Posterior cingulate gyrus (tissue), 11 donors: ENCODE measurements around the gene MED14.

Experiments used
- DNase-seq, 10 donors: peaks; one replicate each; pipeline versions ENCODE4 v3.0.0 to v3.0.0-alpha.2; 2020 to 2021; ENCODE audit warnings: mixed read lengths in 3 of 10
- intact Hi-C: fragments of 100-400 bp; cut with DNase I; formaldehyde crosslinking; loops from one replicate; pipeline ENCODE4 v1.15.1; 2023

MED14 gene

DNA sequence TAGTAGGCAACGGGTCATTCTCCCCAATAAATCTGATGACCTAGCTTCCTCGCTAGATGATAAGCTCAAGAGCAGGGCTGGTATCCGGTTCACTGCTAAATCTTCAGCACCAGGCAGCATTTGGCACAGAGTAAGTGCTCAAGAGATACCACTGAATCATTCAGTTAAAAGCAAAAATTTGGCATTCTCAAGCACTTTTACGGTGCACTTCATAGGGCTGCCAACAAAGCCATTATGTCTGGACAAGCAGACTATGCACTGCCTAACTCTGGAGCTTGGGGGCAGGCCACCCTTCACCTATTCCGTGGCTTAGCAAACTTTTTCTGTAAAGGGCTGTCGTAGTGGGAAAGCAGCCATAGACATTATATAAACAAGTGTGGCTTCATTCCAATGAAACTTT lies 64.2 kb downstream of the MED14 start:
- intact Hi-C loops: no loop called here

DNA sequence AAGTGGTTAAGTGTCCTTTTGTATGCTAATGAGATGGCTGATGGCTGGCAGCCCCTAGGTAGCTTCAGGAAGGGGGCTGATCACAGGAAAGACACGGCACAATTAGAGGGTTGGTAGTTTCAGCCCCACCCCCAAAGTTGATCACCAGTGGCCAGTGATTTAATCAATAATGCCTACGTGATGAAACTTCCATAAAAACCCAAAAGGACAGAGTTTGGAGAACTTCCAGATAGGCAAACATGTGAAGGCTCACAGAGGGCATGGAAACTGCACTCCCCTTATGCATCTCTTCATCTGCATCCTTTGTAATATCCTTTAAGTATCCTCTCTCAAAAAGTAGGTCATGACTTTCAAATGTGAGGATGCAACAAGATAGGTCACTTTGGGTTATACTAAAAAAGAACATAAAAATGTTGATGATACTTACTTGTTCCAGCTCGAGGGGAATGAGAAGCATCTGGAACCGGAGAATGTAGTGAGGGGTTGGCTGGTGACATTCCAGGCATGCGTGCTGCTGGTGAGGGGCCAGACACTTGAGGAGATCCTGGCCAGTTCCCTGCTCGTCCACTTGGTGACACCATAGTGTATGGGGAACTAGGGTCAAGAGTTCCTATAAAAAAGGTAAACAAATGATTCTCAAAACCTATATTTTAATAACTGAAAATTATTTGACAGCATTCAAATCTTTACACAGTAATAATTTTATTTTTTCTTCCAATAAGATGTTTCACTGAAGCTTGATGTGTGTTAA lies 71.3 kb downstream of the MED14 start:
- peak in 1 of 10 donors; percentile 29 for DNase-seq

More for the DNA sequence above, 64.2 kb downstream of the MED14 start:
- DNase-seq: no peak

DNA sequence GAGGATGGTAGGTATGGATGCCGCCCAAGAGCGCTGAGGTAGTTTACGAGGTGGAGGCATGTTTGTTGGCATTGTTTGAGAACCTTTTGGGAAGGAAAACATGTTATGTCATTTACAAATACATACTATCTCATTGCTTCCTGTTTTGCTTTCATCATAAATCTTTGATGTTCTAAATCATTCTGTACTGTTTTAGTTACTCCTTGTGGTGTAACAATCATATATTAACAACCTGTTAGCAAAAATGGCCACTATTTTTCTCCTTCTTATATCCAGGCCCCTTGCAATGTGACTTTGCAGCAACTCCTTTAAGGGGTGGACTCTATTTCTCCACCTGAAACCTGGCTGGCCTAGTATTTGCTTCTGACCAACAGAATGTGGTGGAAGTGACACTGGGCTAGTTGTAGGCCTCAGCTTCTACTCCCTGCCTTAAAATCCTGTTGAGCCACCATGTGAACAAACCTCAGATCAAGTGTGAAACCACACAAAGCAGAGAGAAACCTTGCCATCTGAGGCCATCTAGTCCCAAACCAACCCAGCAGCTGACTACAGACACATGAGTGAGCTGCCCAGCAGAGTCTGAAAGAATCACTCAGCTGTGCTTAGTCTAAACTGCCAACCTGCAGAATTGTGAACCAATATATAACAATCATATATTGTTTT lies 72.1 kb downstream of the MED14 start:
- no peak for DNase-seq
- intact Hi-C loops: loop anchor here (5.0 kb wide), 1 partner anchor 74 kb away; the partner anchor contains the start of gene MED14

More for the DNA sequence above, 71.3 kb downstream of the MED14 start:
- intact Hi-C loops: loop anchor here (5.0 kb wide), 1 partner anchor 73 kb away; the partner anchor contains the start of gene MED14

DNA sequence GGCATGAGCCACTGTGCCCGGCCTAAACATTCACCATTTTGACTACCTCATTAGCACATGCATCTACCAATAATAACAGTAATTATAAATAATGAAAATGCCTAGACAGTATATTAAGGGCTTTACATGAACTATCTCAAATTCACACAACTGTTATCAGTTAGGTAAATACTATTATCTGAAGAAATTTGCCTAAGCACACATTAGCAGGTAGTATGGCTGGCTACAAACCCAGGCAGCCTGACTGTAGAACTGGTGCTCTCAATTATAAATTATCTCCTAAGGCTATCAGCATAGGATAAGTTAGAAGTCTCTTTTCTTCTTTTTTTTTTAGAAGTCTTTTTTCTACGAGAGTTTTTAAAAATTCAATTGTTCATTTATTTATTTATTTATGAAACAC lies 73.9 kb downstream of the MED14 start:
- no peak for DNase-seq
- intact Hi-C loops: loop anchor here (5.0 kb wide), 1 partner anchor 76 kb away; the partner anchor contains the start of gene MED14

DNA sequence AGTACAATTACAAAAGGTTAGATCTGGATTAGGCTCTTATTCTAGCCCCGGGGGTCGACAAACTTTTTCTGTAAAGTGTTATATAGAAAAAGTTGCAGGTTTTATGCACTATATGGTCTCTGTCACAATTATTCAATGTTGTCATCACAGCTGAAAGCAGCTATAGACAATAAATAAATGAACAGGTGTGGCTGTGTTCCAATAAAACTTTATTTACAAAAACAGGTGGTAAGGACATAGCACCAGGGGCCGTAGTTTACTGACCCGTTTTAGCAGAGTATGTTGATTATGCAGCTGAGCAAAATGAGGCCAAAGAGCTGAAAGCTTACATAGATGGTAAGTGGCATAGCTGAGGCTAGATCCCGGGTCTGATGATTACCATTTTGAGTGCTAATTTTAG lies 75.0 kb downstream of the MED14 start:
- intact Hi-C loops: loop anchor here (5.0 kb wide), 1 partner anchor 77 kb away; the partner anchor contains the start of gene MED14
- no peak for DNase-seq

DNA sequence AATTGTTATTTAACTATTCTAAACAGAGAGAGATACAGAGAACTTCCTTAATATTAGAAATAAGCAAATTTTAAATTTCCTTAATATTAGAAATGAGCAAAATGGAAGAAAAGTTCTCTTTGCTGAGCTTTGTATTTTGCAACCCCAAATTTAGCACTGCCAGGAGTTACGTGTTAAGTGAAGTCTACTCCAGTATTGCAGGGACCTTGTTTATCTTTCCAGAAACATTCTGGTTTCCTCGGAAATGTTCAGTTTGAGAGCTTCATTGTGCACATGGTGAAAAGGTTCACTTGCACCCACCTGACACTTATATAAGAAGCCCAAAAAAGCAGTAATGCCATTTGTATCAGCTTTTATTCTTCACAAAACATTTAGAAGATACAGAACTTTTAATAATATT lies 81.8 kb downstream of the MED14 start:
- intact Hi-C loops: loop anchor here (2.0 to 5.0 kb wide), 2 partner anchors 464 to 599 kb away; no protein-coding TSS in a partner anchor
- DNase-seq: no peak

DNA sequence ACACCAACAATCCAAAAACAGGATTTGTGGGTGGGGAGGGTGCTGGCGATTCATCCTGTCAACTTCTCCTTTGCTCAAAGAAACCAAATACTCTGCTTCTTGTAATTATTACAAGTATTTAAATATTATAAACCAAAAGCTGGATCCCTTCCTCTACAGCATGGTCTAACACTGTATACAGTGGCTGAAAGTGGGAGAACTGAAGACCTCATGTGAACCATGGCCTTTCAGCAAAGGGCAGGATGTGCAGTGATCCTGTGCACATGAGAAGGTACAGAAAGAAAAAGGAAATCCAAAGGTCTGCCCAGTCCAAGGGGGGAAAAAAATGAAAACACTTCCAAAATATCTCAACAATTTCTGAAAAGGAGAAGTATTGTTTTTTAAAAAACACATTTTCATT lies 82.7 kb downstream of the MED14 start:
- no peak for DNase-seq
- intact Hi-C loops: loop anchor here (2.0 to 5.0 kb wide), 2 partner anchors 465 to 600 kb away; no protein-coding TSS in a partner anchor

DNA sequence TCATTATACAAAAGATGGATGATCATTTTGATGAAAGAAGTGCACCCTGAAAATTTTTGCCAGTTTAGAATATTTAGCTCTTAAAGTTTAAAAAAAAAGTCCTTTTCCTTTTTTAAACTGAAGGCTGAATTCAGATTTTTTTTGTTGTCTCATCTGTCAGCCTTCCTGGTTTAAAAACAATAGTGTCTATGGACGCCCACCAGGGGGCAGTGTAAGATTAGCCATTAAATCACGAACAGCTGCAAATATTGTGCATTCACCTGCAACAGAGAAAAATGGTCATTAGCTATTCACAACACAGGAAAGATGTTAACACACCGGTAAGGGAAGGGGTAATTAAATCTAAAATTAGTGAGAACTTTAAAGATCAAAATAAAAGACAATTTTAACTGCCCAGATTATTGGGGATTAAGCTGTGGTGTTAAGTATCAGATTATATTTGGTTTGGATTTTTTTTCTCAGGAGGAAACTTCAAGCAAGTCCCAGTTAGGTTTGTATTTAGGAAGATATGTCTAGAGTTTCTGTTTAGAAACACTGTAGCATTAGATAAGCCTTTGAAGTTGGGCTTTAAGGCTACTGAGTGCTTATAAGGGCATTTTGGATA lies 83.6 kb downstream of the MED14 start:
- DNase-seq: peak in 8 of 10 donors; percentile 26 to 89 (median 58)
- intact Hi-C loops: loop anchor here (2.0 to 5.0 kb wide), 3 partner anchors 143 to 601 kb away; no protein-coding TSS in a partner anchor

DNA sequence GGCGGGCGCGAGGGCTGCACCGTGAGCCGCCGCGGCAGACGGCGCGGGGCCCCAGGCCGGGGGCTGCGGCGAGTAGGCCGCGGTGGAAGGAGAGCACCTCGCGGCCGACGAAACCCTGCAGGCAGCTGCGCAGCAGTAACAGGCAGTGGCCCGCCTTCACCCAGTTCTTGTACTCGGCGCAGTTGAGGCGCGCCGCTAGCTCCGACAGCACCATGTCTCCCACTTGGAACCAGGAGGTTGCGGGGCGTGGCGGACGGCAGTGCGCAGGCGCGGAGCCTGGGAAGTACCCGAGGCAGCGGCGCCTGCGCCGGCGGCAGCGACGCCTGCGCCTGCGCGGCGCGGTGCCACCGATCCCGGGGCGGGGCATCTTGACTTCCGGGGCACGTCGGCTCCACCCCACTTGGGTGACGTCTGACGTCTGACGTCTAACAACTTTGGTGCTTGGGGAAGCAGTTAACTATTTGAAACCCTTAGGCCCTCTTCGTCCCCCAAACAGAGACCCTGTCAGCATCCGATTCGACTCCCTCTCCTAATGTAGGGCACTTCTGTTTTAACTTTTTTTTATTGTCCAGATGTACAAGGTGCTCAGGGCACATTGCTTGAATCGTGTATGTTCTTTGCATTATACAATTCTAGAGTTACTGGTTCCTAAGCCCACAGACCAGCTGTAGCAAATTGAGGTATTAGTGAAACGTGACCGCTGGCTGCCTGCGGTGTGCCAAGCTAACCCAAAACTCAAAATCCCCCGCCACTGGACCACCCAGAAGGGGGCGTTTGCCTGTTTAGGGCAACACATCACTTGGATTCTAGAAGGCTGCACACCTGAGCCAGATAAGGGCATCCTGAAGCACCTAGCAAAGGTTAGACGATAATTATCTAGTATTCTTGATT lies 87.8 kb downstream of the MED14 start, which contains the start of gene CXorf38:
CXorf38 (minus strand) TSS at position 255 of the 891 bp plus-strand sequence; CDS start at position 214, 41 bp downstream.
- intact Hi-C loops: loop anchor here (10.0 kb wide), 2 partner anchors 103 to 437 kb away; partner anchors contain the start of gene USP9X
- DNase-seq: peak; percentile 76 to 98 (median 82)

DNA sequence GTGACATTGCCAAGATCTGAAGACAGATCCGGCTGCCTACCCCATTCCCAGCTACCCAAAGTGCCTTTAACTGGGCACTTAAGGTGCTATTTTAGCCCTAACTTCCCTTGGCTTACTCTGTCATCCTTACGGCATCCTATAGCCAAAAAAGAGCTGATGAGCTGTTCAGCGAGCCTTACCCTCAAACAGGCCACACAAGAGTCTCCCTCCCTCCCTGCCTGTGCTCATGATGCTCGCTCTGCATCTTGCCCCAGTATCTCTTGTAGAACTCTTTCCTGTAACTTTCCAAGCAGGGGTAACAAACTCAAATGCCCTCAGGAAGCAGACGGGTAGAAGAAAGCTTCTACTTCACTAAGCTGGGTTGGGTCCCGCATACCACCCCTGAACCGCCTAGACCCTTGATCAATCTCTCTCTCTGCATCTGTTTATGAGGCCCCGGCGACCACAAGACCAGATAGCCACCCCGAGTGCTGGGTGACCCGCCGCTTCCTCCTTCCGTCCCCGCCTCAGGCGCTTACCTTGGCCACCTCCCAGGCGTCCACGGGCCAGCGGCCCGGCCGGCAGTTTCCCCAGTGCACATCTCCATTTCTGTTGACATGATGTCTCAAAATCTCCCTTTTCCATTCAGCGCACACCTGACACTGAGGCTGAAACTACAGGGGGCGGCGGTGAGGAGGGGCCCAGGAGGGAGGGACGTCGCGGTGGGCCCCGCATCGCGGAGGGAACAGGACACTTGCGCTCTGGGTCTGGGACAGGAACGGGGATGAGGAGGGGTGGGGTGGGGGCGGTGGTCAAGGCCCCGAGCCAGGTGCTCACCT lies 88.6 kb downstream of the MED14 start:
- peak in 5 of 10 donors; percentile 4 to 84 (median 71) for DNase-seq
- intact Hi-C loops: loop anchor here (10.0 kb wide), 2 partner anchors 102 to 438 kb away; partner anchors contain the start of gene USP9X

DNA sequence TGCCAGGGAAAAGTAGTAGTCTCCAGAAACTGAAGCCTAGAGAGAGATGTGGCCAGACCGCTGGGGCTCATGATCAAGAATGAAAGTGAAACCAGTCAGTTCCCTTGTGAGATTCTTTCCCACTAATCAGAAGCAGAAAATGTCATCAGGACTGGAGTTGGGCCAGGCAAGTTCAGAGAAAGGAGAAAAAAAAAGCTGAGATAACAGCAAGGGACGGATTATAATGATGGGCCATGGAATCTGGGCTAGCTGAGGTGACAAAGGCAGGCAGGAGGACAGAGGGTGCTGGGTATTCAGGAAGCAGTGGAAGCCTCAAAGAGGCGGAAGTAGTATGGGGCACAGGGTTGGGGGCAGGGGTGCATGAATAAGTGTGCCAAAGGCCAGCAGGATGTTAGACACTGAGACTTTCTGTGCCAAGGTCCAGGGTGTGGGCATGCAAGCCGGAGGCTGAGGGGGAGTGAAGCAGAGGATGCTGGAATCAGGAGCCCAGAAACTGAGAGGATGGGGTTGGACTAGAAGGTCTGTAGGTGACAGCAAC lies 90.5 kb downstream of the MED14 start:
- intact Hi-C loops: loop anchor here (10.0 kb wide), 2 partner anchors 100 to 440 kb away; partner anchors contain the start of gene USP9X

DNA sequence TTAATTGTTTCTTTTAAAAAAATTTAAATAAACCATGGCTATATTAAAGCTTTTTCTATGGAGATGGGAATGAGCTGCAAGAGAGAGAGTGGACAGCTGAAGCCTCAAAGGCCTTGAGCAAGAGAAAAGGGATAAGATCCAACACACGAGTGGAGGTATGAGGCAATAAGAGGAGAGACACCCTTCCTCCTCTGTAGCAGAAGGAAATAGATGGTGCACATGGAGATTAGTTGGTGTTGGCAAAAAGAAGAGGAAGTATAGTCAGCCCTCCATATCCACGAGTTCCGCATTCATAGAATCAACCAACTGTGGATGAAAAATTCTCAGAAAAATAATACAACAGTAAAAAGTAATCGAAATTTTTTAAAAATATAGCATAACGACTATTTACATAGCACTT lies 91.2 kb downstream of the MED14 start:
- intact Hi-C loops: loop anchor here (10.0 kb wide), 2 partner anchors 99 to 441 kb away; partner anchors contain the start of gene USP9X
- DNase-seq: no peak

More for the DNA sequence above, 90.5 kb downstream of the MED14 start:
- peak in 1 of 10 donors; percentile 10 for DNase-seq

DNA sequence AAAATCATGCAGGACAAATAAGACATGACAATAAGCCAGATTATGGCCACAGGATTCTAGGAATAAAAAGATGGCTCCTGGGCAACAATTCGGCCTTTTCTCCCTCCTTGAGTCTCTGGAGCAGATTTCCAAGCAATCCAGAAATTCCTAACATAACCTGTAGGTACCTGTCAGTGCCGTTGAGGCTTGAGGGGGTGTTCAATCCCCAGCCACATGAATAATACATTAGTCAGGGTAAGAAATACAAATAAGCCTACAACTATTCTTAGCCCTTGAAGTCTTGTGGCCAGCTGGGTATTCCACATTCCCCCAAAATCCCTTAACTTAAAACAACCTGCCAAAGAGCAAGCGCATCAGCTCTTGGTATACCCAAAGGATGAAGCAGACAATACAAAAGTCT lies 97.7 kb downstream of the MED14 start:
- DNase-seq: no peak
- intact Hi-C loops: no loop called here

DNA sequence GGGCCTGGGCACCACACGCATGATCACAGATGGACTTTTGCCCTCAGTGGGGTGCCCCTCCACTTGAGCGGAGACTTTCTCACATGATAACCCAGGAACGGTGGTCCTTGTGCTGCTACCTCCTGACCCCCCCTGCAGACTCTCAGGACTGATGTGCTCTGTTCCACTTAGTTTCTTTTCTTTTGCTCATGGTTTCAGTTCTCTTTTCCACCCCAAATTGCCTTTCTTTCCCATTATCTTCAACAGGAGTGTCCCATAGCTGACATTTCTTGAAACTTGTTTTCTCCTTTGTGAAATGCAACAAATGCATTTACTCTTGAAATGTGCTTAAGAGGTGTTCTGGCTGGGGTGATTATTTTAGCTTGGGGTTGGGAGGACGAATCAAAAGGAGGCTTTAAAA lies 103.1 kb downstream of the MED14 start:
- no peak for DNase-seq
- intact Hi-C loops: no loop called here

DNA sequence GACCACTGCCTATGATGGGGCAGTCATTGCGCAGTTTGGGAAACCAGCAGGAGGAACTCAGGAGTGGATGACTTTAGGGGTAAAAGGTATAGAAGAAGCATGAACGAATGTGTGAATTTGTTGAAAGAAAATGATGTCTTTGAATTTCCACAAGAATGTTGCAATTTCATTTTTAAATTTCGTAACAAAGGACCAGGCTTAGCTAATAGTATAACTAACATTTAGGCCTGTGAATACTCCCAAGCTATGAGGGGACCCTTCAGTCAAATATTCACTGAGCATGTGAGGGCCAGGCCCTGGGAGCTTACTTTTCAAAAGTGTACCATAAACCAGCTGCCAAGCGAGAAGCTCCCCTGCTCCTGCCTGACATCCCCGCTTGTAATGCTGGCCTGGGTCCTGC lies 106.8 kb downstream of the MED14 start:
- DNase-seq: no peak

DNA sequence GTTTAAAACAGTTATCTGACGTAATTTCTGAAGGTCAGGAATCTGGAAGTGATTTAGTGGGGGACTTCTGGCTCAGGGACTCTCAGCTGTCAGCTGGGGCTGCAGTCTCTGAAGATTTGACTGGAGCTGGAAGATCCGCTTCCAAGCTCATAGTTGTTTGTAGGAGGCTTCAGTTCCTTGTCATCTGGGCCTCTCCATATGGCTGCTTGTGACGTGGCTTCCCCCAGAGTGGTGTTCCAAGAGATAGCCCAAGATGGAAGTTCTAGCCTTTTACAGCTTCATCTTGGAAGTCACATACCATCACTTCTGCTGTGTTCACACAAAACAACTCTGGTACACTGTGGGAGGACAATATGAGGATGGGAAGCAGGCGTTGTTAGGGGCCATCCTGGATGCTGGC lies 110.0 kb downstream of the MED14 start:
- intact Hi-C loops: no loop called here
- peak in 3 of 10 donors; percentile 12 to 77 (median 76) for DNase-seq

More for the DNA sequence above, 106.8 kb downstream of the MED14 start:
- intact Hi-C loops: no loop called here

DNA sequence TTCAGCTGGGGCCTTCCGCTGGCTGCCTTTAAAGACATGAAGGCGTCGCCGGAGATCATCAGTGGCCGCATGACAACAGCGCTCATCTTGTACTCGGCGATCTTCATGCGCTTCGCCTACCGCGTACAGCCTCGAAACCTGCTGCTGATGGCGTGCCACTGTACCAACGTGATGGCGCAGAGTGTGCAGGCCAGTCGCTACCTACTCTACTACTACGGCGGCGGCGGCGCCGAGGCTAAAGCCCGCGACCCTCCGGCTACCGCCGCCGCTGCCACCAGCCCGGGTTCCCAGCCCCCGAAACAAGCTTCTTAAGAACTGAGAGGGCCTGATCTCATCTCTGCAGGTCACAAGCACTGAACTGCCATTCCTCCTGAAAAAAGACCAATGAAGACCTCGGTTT lies 111.7 kb downstream of the MED14 start:
- peak in 1 of 10 donors; percentile 74 for DNase-seq
- intact Hi-C loops: no loop called here

DNA sequence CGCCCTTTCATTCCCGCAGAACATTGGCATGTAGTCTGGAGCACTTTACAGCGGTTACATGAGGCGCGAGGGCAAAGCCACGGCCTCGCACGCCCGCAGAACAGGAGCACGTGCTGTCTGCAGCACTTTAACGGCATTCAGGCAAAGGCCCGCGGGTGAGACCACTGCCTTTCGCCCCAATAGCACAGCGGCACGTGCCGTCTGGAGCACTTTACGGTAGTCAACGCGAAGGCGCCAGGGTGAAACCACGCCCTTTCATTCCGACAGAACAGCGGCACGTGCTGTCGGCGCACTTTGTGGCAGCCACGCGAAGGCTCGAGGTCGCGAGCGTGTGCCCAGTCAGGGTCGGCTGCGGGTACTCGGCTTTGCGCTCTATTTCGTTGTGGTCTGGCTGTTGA lies 112.2 kb downstream of the MED14 start, which contains the start of gene MPC1L:
MPC1L (plus strand) TSS at position 290 of the 398 bp plus-strand sequence. CDS start 138 bp downstream, outside the sequence.
- intact Hi-C loops: no loop called here
- no peak for DNase-seq
